ENCODE data around the gene DESI1. TPM values are rescaled to one million over a fixed set of nuclear protein-coding genes. Genes with fewer than 3 reads are reported as not detected.

Gene DESI1
- polyA plus RNA-seq, 2 of the 4 experiments (the other 2 are of a cell fraction), result 13.9 to 19.4 TPM

- H3K27ac ChIP-seq, result peak overlapping the region; percentile 63 to 82; a peak in 5 of 6 replicates
- no peak for FAIRE-seq
Observed at GRCh38 chr22:41562461-41562860, 58.4 kb downstream of the DESI1 start.

GRCh38 chr22:41561788-41562187 is 59.1 kb downstream of the DESI1 start:
- no peak for DNase-seq (ENCODE audit: low read depth in 1 of 2, low spot score in 1 of 2)
- POLR2A ChIA-PET, result no interaction called here
- H3K27ac ChIP-seq, result peak overlapping the region; percentile 63 to 82; a peak in 5 of 6 replicates
- H3K9me3 ChIP-seq, result no peaks in the 10 kb centered on the region
- 77% methylated on average over 4 of the region's 5 CpGs for WGBS (ENCODE audit: missing lambda C conversion rate)
- ATAC-seq, result no peak
- FAIRE-seq, result no peak
- peak overlapping the region; percentile 64 for H3K4me2 ChIP-seq
- no peak for TF ChIP-seq E2F6 (IDR thresholded peaks at IDR 0.05; ENCODE audit: borderline replicate concordance, low read depth)
- no peak for TF ChIP-seq CBX2 (IDR thresholded peaks at IDR 0.05; ENCODE audit: borderline replicate concordance, low read depth)
- no peak for TF ChIP-seq FOSB (CRISPR knock-in tag; IDR thresholded peaks at IDR 0.05)
- no peak for TF ChIP-seq POLR2A (IDR thresholded peaks at IDR 0.05; ENCODE audit: low read length)
- no peak for TF ChIP-seq MAFK (IDR thresholded peaks at IDR 0.05; ENCODE audit: partially characterized antibody)
- TF ChIP-seq KDM1A (IDR thresholded peaks at IDR 0.05; ENCODE audit: low read depth), result no peak
- no peak for TF ChIP-seq SMC3 (IDR thresholded peaks at IDR 0.05)
- TF ChIP-seq JUNB (IDR thresholded peaks at IDR 0.05), result no peak
- TF ChIP-seq HEYL (CRISPR knock-in tag; IDR thresholded peaks at IDR 0.05), result no peak
- TF ChIP-seq NR3C1 (IDR thresholded peaks at IDR 0.05), result no peak
- no peak for TF ChIP-seq RNF2 (IDR thresholded peaks at IDR 0.05; ENCODE audit: borderline replicate concordance, low read depth)
- no peak for TF ChIP-seq RCOR1 (IDR thresholded peaks at IDR 0.05; ENCODE audit: low read depth, low read length)
- H3K4me1 ChIP-seq, result peaks cover 61% of the 10 kb centered on the region
- CTCF ChIA-PET, result interaction anchor here (1.1 to 1.8 kb wide), 4 partner anchors 13 to 35 kb away, joined by 3 to 8 read pairs (median 4); partner anchors contain the start of gene POLR3H
- H3K4me3 ChIP-seq, result no peak overlapping the region

More at GRCh38 chr22:41562461-41562860, 58.4 kb downstream of the DESI1 start:
- Histone ChIP-seq H3K4me3 (no peak overlapping the region), H3K4me1 (peaks cover 61% of the 10 kb centered on the region), H3K4me2 (peak overlapping the region; percentile 64), H3K9me3 (no peaks in the 10 kb centered on the region)
- CTCF ChIA-PET, result interaction anchor here (0.5 to 1.8 kb wide), 6 partner anchors 11 to 45 kb away, joined by 3 to 8 read pairs (median 4); partner anchors contain the start of gene POLR3H
- POLR2A ChIA-PET, result interaction anchor here (1.8 kb wide), 1 partner anchor 27 kb away, joined by 7 read pairs; the partner anchor contains the start of gene PMM1
- 88% methylated on average over 4 of the region's 4 CpGs for WGBS (ENCODE audit: missing lambda C conversion rate)
- peak; percentile 28 to 30; a peak in 3 of 6 replicates for ATAC-seq
- TF ChIP-seq ZFP36 (IDR thresholded peaks at IDR 0.05; ENCODE audit: borderline replicate concordance, partially characterized antibody) (no peak), HDAC2 (IDR thresholded peaks at IDR 0.05) (no peak), USF2 (IDR thresholded peaks at IDR 0.05) (no peak), RFX5 (IDR thresholded peaks at IDR 0.05) (no peak), TFCP2L1 (CRISPR knock-in tag; IDR thresholded peaks at IDR 0.05) (no peak), ESRRA (IDR thresholded peaks at IDR 0.05; ENCODE audit: borderline replicate concordance, low read length) (no peak), CHD4 (IDR thresholded peaks at IDR 0.05; ENCODE audit: borderline replicate concordance) (no peak), PHF8 (IDR thresholded peaks at IDR 0.05; ENCODE audit: borderline replicate concordance, low read depth) (no peak), ELK1 (IDR thresholded peaks at IDR 0.05; ENCODE audit: low read depth, low read length) (no peak), CBX2 (IDR thresholded peaks at IDR 0.05; ENCODE audit: borderline replicate concordance, low read depth) (no peak), ZNF302 (CRISPR knock-in tag; IDR thresholded peaks at IDR 0.05) (no peak), NFE2L2 (conservative IDR thresholded peaks at IDR 0.05; ENCODE audit: low read length) (no peak), TP53 (CRISPR knock-in tag; IDR thresholded peaks at IDR 0.05) (no peak), ZSCAN20 (CRISPR knock-in tag; IDR thresholded peaks at IDR 0.05) (no peak), KDM1A (IDR thresholded peaks at IDR 0.05; ENCODE audit: low read depth) (no peak), HOXB5 (CRISPR knock-in tag; IDR thresholded peaks at IDR 0.05) (no peak), JUN (IDR thresholded peaks at IDR 0.05) (no peak), HEYL (CRISPR knock-in tag; IDR thresholded peaks at IDR 0.05) (no peak), CHD2 (IDR thresholded peaks at IDR 0.05; ENCODE audit: low read length, partially characterized antibody) (no peak), RAD21 (conservative IDR thresholded peaks at IDR 0.05 in 1 of 2, IDR thresholded peaks at IDR 0.05 in 1 of 2) (no peak)
- DNase-seq (ENCODE audit: low read depth in 1 of 2, low spot score in 1 of 2), result no peak

Data from A549 (cell line).